GM19463 (cell line): ENCODE data around the gene DOK5.
"Not testable (repeated sequence)": the region's sequence is repeated elsewhere in the genome, so short reads cannot be mapped to it uniquely, and the experiment has no call there.

Experiments used
- ATAC-seq: cut with Tn5 transposase; IDR thresholded peaks from one replicate; pipeline ENCODE4 v1.9.1; 2021; ENCODE audit warnings: mild to moderate bottlenecking, moderate library complexity; ENCODE audit not compliant: unreplicated experiment

The DOK5 gene

DNA sequence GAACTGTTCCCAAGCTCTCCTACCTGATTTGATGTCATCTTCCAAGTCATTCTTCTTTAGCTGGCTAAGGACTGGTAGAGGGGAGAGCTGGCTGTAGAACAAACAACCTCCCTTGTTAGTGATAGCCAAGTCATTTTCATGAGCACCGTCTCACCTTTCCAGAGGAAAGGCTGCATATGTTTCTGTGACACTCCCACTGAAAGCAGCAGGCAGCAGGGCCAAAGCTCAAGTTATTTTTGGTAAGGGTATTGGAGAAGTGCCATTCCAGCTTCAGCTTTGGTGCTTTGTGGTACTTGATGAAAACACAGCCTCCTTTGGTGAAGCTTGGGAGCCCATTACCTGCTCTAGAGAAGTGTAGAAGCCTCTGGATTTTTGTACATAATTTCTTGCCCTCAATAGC, 5.4 kb upstream of the DOK5 start:
- no peak for ATAC-seq

DNA sequence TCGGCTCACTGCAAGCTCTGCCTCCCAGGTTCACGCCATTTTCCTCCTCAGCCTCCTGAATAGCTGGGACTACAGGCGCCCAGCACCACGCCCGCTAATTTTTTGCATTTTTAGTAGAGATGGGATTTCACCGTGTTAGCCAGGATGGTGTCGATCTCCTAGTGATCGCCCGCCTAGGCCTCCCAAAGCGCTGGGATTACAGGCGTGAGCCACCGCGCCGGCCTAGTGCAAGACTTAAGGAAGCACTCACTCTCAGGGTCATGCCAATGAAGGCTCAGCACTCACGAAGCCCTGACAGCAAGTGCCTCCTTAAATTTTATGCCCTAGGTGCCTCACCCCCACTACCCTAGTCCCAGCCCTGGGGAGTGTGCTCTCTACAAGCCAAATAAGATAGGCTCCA, 4.7 kb upstream of the DOK5 start:
- no peak for ATAC-seq

DNA sequence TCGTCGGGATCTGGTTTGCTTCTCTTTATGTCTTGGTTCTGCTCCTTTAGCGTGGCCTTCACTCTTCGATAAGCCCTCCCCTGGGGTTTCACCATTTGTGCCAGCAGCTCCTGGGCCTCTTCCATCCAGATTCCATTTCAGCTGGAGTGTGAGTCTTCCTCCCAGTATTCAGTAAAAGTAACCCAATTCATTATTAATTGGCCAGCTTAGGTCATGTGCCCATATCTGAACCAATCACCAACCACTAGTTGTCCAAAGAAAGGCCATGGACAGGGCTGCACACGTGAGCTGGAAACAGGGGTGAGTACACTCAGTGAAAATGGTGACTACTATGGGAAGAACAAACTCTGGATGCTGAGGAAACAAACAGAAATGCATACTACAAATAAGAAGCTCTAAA, 2.8 kb upstream of the DOK5 start:
- ATAC-seq = no peak

DNA sequence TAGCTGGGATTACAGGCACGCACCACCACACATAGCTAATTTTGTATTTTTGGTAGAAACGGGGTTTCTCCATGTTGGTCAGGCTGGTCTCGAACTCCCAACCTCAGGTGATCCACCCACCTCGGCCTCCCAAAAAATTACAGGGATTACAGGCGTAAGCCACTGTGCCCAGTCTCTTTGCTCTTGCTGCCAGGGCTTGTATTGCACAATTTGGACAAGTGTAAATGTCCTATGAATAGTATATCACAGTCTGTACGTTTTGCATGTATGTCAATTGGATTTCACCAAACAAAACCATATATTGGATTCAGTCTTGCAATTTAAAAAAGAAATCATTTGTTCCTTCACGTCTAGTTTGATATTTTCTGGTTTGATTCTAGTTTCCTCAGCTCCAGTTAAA, 2.1 kb upstream of the DOK5 start:
- ATAC-seq = no peak

DNA sequence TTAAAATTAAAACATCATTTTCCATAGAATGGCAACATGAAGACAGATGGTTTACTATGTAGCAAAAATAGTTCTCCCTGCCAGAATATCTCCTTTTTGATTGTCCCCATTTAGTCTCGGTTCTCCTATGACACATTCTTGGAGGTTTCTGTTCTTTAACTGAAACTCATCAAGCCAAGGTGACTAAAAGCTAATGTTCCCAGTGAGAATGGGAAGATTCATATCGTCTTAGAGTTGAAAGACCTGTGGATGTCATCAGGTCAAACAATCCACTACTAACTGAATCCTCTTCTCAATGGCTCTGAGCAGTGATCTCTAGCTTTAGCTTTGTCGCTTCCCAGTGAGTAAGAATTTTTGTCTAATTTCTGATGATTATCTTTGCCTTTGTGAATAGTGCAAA, 1.3 kb upstream of the DOK5 start:
- ATAC-seq = no peak

DNA sequence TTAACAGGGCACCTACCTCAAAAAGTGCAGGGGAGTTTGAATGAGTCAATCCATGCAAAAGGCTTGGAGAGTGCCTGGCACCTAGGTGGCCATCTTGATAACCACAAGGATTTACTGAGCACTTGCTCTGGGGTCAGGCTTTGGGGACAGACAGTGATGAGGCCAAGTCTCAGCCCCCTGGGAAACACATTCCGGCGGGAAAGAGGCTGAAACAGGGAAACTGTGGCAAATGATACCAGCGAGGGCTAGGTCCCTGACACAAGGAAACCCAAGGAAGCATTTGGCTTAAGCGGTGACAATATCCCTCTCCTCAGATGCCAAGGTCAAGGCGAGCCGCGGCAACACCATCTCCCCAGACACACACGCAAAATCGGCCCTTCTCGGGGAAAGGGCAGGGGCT, 527 bp upstream of the DOK5 start:
- ATAC-seq = no peak

DNA sequence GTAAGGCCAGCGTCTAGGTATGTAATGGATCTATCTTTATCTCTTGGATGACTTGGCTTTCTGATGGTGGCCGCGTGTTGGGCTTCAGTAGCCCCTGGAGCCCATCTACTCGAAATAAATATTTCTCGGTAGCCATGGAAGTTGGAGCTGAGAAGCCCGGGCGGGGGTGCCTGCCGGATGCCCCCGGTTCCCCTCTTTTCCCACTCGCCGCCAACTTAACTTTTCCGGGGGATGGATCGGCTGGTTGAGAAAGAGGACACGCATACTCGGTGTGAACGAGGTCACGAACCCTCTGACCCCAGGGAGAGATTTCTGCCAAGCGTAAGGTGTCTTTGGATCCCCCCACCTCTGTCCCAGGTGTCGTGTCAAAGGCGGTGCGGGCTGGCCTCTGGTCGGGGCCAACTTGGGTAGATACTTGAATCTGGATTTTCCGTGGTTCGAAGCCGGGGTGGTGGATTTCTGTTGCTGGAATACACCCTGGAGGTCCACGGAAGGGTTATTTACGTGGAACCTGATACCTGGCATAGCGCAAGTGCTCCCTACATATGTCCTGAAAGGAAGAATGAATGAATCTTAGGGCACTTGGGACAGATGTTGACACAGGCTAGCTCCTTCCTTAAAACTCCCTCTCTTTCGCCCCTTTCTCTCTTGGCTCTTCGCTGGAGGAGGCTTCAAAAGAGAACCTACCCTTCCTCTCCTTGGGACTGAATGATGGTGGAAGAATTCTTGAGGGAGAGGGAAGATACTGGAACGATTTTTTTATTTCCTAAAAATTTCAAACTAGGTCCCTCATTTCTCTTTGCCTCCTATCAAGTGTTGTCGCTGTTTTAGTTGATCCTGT, 996 bp downstream of the DOK5 start:
- no peak for ATAC-seq

DNA sequence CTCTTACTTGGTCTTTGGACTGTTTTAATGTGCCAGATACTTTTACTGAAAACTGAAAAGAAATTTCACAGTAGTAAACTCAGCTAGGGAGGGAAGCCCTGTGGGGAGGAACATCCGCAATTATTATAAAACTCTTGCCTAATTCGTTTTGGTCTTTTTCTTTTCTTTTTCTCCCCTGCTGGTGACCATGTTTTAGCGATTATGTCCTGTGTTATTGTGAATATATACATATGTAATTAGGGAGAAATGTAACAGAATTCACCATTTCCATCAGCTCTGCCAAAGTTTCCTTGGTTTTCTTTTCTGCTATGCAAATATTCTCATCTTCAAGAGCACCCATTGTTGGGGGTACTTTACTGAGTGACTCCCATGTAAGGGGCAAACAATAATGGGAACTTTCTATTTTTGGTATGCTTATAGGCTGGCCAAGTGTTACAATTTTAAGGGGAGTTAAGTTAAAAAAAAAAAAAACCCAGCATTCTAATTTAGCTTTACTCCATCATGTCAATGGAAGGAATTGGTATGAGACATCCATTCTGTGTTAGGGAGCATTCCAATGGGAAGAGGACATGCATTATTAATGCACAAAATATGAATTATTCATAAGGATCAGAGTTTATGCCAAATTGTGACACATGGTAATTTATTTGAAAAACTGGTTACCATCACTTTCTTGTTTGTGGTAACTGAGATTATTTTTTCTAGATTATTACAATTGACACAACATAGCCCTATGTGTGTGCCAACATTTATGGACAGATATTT, 2.0 kb downstream of the DOK5 start:
- ATAC-seq = no peak

DNA sequence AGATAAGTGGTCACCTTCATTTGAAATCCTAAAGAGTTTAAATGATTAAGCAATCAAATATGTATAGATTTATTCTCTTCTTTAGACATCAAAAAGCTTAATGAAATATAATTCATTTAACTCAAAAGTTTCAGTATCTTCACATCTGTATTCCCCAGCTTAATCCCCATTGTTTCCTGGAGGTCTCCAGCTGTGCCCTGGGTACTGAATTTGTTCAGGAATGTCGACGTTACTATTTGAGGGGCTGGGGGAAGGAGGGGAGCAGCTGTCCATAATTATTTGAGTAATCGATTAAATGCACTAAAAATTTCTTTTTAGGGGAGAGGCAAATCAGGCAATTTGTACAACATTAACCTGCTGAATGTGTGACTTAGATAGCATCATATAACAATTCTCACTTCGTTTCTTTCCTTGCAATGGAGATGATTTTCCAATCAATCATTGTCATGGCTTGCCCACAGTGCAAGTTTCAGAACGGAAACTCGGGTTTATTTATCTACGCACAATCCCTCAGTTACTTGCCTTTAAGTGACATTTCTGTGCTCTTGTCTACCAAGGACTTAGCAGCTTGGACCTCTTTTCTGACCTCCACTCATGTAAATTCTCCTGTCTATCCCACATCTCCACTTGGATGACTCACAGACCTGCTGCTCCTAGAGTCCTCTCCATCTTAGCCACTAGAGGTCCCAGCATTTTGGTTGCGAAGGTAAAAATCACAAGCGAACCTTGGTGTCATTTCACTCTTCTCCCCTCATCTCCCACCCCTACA, 3.9 kb downstream of the DOK5 start:
- ATAC-seq = no peak

DNA sequence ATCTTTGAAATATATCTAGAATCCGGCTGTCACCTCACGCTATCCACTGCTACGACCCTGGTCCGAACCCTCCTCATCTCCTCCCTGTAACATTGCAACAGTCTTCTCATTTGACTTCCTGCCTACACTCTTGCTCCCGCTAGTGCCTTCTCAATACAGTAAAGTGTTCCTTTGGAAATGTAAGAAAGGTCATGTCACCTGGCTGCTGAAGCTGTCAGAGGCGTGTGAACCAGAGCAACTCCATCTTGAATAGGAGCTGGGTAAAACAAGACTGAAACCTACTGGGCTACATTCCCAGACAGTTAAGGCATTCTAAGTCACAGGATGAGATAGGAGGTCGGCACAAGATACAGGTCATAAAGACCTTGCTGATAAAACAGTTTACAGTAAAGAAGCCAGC, 4.5 kb downstream of the DOK5 start:
- not testable (repeated sequence) for ATAC-seq

DNA sequence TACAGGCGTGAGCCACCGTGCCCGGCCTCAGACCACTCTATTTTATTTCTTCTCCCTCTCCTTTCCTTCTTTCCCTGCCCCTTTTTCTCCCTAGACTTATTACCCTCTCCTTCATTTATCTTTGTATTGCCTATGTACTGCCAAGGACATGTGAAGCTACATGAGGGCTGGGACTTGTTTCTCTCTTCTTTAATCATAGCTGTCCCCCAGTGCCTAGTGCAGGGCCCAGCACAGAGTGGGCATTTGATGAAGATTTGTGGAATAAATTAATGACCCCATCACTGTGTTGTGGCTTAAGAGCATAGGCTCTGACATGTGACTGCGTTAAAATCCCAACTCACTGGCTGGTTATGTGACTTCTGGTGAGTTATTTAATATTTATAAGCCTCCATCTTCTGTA, 6.0 kb downstream of the DOK5 start:
- no peak for ATAC-seq

DNA sequence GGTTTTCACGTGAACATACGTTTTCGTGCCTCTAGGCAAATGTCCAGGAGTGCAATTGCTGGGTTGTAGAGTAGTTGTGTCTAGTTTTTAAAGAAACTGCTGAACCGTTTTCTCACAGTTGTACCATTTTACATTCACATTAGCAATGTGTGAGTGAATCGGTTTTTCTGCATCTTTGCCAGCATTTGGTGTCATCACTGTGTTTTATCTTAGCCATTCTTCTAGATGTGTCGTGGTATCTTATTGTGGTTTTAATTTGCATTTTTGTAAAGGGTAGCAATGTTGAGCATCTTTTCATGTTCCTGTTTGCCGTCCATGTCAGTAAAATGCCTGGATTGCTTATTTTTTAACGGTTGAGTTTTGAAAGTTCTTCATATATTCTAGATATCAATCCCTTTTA, 10.2 kb downstream of the DOK5 start:
- no peak for ATAC-seq

DNA sequence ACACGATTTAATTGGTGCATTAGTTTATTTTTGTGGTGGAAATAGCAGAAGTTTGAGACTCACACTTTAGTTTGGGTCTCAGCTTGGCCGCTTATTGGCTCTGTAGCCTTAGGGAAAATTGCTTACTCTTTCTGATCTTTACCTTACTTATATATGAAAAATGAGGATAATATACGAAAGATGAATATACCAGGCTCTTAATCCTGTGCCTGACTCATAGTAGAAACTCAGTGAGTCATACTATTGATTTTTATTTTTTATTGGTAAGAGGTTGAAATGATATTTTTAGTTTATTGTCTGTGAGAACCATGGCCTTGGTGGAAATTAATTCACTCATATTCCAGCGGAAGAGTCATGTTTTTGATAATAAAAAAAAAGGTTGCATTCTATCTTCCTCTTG, 11.2 kb downstream of the DOK5 start:
- ATAC-seq = no peak

DNA sequence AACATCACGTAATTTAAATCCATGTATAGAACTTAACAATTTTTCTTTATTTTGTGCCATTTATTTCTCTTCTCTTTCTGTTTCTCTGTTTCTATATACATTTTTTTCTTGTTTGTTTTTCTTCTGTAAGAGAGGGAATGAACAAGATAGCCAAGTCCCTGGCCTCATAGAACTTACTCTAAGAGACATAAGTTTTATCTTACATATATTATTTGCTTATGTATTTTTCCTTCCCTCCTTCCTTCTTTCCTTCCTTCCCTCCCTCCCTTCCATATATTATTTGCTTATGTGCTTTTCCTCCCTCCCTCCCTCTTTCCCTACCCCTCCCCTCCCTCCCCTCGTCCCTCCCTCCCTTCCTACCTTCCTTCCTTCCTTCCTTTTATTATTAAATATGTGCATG, 13.0 kb downstream of the DOK5 start:
- ATAC-seq = no peak

DNA sequence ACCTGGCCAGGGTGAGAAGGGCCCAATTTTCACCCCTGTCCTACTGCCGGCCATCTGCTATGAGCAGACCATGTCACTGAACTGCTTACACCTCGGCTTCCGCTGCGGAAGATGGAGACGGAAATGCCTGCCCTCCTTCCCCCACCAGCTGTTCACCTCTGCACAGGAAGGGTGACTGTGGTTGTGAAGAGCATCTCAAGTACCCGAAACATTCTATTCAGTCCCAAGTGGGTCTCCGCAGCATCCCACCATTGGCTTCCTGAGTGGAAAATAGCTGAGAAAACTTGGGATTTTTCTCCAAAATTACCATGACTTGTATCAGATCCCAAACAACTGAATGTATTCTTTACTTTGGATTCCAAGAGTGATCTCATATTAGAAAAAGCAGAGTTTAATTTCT, 16.1 kb downstream of the DOK5 start:
- ATAC-seq = no peak

DNA sequence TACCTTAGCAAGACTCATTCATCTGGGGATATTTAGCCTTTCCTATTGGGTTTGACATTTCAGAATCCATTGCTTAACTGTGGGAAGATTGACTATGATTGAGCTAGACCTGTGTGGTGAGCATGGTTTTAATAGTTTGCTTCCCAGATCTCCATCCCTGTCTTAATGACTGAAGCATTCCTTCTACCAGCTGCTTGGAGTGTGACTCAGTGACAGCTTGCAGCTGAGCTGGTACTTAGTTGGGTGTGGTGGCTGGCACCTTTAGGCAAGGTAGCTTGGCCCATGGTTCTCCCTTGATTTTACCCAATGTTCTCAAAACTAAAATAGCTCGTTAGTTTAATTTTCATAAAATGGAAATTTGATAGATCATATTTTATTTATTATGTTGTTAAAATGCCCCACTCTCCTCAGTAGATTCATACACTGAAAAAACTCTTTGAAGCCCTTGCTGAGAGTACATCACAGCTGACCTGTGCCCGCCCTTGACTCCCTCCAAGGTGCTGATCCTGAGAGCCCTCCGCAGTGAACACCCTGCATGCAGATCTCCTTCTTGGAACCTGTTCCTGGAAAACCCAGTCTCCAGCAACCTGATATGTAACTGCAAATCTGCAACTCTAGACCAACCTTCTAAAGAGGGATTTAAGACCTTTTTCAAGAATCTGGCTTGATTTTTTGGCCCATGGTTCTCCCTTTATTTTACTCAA, 19.1 kb downstream of the DOK5 start:
- no peak for ATAC-seq

DNA sequence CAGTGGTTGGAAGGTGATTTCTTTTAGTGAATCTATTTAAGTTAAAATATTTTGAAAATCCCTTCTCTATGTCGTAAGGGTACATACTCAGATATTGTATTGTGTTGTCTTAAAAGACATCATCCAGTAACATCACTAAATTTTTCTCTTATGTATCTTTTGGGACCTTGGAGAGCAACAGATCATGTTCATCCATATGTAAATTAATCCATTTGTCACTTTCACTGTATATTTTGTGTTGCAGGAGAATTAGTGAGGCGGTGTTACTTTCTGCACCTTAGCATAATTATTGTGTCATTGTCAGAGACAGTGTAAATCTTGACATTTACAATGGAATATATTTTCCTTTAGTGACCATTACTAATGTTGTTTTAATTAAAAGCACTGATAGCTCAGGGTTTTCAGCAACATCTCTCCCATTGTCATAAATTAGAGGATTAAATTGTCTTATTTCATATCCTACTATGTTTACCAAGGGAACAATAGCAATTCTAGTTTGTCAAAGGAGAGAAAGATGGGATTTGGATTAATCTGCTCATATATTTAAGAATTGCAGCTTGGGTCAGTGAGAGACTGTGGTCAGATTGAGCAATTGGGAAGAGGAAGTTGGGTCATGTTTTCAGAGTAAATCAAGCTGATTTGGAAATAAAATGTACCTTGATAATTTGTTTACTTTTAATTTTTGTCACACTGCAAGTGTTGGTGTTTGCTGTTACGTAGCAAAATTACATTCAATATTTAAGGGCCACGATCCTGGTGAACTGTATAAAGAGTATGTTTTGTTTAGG, 22.7 kb downstream of the DOK5 start:
- no peak for ATAC-seq

DNA sequence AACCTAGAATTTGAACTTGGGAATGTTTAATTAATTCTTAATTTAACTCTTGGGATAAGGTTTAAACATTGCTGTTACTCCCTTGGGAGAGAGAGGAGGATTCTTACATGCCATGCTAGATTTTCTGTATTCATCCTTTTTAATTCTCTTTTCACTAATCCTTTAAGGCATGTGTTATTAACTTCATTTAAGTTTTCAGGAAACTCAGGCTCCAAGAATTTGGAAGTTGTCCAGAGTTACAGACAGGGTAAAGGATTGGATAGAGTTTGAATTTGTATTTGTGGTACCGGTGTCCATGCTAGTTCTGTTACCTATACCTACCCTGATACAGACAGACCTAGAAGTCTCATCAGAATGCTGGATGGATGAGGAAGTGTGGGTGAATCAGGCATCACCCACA, 23.7 kb downstream of the DOK5 start:
- ATAC-seq = no peak

DNA sequence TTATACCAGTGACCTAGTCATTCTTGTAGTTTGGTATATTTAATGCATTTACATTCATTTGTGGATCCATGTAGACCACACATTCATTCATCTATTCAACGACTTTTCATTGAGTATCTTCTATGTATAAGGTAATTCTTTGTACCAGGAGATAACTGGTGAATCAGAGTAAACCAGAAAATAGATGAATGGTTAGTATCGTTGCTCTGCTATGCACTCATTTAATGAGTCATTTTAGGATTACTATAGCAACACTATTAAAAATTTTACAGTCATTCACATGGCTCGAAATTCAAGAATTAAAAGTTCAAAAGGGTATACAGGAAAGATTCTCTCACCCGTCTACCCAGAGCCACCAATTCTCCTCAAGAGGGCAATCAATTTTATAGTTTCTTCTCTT, 26.8 kb downstream of the DOK5 start:
- ATAC-seq = no peak

DNA sequence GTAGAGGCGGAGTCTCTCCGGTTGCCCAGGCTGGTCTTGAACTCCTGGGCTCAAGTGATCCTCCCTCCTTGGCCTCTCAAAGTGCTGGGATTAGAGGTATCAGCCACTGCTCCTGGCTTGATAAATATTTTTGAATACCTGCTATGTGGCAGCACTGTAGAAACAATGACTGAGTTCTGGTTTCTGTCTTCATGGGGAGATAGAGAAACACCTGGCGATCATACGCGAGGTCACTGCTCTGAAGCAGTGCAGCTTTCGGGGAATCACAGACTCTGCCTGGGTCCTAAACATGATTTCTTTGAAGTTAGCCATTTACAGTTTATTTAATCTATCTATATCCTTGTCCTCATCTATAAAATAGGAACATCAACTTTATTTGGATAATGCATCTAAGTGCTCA, 31.2 kb downstream of the DOK5 start:
- no peak for ATAC-seq
